HEK293 (cell line): ENCODE results near the gene CDK16.

Source experiments
- BCL11A ChIP-seq: fragments of 450-650 bp; formaldehyde crosslinking; IDR thresholded peaks from 2 replicates; pipeline ENCODE4 v1.5.1; 2016; ENCODE audit warnings: low read depth, missing biosample characterization, missing genetic modification characterization
- CTCF ChIP-seq: fragments of 450-650 bp; formaldehyde crosslinking; IDR thresholded peaks from 2 replicates; pipeline ENCODE4 v1.5.1; 2016; ENCODE audit warnings: missing biosample characterization, missing genetic modification characterization
- IKZF3 ChIP-seq: fragments of 450-650 bp; IDR thresholded peaks from 2 replicates; pipeline ENCODE4 v1.5.0; 2018; ENCODE audit warnings: missing biosample characterization, mild to moderate bottlenecking, missing genetic modification characterization, moderate library complexity
- KLF7 ChIP-seq: fragments of 450-650 bp; formaldehyde crosslinking; IDR thresholded peaks from 2 replicates; pipeline ENCODE4 v1.5.1; 2016; ENCODE audit warnings: missing biosample characterization, missing genetic modification characterization, borderline replicate concordance
- MEIS1 ChIP-seq: sonication (generic); formaldehyde crosslinking; IDR thresholded peaks from 2 replicates; pipeline ENCODE4 v1.8.1; 2022; ENCODE audit warnings: missing genetic modification reagents, mild to moderate bottlenecking, borderline replicate concordance
- ZBTB7A ChIP-seq: fragments of 450-650 bp; formaldehyde crosslinking; IDR thresholded peaks from 2 replicates; pipeline ENCODE4 v1.5.1; 2016; ENCODE audit warnings: low read depth, missing biosample characterization, missing genetic modification characterization
- ZNF10 ChIP-seq: fragments of 450-650 bp; formaldehyde crosslinking; IDR thresholded peaks from 2 replicates; pipeline ENCODE4 v1.5.1; 2017; ENCODE audit warnings: missing biosample characterization, missing genetic modification characterization
- ZNF747 ChIP-seq: fragments of 450-650 bp; formaldehyde crosslinking; IDR thresholded peaks from 2 replicates; pipeline ENCODE4 v1.5.1; 2016; ENCODE audit warnings: missing biosample characterization, missing genetic modification characterization
- TF ChIP-seq, protein P1 (sequence below): fragments of 450-650 bp; formaldehyde crosslinking; IDR thresholded peaks from 2 replicates; pipeline ENCODE4 v1.5.1; 2016; ENCODE audit warnings: missing biosample characterization, missing genetic modification characterization
- TF ChIP-seq, protein P2 (sequence below): fragments of 450-650 bp; formaldehyde crosslinking; IDR thresholded peaks from 2 replicates; pipeline ENCODE4 v1.5.1; 2017; ENCODE audit warnings: missing biosample characterization, missing genetic modification characterization

DNA sequence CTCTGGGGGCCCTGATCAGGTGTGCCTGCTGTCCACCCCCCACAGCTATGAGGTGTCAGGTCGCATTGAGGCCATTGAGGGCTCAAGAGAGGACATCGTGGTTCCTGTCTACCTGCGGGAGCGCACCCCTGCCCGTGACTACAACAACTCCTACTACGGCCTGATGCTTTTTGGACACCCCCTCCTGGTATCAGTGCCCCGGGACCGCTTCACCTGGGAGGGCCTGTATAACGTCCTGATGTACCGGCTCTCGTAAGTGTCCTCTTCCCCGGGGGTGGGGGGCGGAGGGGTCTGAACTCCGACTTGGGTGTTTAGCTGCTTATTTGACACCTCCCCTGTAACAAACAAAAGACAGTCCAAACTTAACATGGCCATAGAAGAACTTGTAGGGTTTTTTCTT lies 24.9 kb downstream of the CDK16 start:
- no peak for TF ChIP-seq MEIS1 (CRISPR knock-in tag)
- TF ChIP-seq, protein P1, sequence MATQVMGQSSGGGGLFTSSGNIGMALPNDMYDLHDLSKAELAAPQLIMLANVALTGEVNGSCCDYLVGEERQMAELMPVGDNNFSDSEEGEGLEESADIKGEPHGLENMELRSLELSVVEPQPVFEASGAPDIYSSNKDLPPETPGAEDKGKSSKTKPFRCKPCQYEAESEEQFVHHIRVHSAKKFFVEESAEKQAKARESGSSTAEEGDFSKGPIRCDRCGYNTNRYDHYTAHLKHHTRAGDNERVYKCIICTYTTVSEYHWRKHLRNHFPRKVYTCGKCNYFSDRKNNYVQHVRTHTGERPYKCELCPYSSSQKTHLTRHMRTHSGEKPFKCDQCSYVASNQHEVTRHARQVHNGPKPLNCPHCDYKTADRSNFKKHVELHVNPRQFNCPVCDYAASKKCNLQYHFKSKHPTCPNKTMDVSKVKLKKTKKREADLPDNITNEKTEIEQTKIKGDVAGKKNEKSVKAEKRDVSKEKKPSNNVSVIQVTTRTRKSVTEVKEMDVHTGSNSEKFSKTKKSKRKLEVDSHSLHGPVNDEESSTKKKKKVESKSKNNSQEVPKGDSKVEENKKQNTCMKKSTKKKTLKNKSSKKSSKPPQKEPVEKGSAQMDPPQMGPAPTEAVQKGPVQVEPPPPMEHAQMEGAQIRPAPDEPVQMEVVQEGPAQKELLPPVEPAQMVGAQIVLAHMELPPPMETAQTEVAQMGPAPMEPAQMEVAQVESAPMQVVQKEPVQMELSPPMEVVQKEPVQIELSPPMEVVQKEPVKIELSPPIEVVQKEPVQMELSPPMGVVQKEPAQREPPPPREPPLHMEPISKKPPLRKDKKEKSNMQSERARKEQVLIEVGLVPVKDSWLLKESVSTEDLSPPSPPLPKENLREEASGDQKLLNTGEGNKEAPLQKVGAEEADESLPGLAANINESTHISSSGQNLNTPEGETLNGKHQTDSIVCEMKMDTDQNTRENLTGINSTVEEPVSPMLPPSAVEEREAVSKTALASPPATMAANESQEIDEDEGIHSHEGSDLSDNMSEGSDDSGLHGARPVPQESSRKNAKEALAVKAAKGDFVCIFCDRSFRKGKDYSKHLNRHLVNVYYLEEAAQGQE (tag by site-specific recombination) = no peak
- no peak for TF ChIP-seq CTCF
- TF ChIP-seq ZNF10 = no peak
- TF ChIP-seq IKZF3 (tag by site-specific recombination) = no peak
- TF ChIP-seq KLF7 (tag by site-specific recombination) = no peak
- no peak for TF ChIP-seq ZBTB7A (tag by site-specific recombination)
- TF ChIP-seq, protein P2, sequence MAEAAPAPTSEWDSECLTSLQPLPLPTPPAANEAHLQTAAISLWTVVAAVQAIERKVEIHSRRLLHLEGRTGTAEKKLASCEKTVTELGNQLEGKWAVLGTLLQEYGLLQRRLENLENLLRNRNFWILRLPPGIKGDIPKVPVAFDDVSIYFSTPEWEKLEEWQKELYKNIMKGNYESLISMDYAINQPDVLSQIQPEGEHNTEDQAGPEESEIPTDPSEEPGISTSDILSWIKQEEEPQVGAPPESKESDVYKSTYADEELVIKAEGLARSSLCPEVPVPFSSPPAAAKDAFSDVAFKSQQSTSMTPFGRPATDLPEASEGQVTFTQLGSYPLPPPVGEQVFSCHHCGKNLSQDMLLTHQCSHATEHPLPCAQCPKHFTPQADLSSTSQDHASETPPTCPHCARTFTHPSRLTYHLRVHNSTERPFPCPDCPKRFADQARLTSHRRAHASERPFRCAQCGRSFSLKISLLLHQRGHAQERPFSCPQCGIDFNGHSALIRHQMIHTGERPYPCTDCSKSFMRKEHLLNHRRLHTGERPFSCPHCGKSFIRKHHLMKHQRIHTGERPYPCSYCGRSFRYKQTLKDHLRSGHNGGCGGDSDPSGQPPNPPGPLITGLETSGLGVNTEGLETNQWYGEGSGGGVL (tag by site-specific recombination) = no peak
- TF ChIP-seq ZNF747 (tag by site-specific recombination) = no peak
- TF ChIP-seq BCL11A (tag by site-specific recombination) = no peak
